GM23248 (cell line): ENCODE results near the gene NHSL1. TPM values are rescaled to one million over a fixed set of nuclear protein-coding genes. Genes with fewer than 3 reads are reported as not detected.

ENCODE experiments used
- DNase-seq: peaks from one replicate; pipeline ENCODE4 v3.0.0-alpha.2; 2015
- H2AFZ ChIP-seq: fragments of 200-600 bp; sonication (generic); 2 replicates; pipeline ENCODE4 v1.6.1; 2016; ENCODE audit warnings: antibody characterized with exemption
- H3F3A ChIP-seq: fragments of 200-600 bp; sonication (generic); 2 replicates; pipeline ENCODE4 v1.6.1; 2016; ENCODE audit warnings: mild to moderate bottlenecking, antibody characterized with exemption, mixed run types; ENCODE audit not compliant: insufficient read depth
- H3K27ac ChIP-seq: fragments of 200-600 bp; sonication (generic); 2 replicates; pipeline ENCODE4 v1.5.1; 2016; ENCODE audit warnings: mild to moderate bottlenecking
- H3K27me3 ChIP-seq: fragments of 200-600 bp; sonication (generic); replicated peaks from 2 replicates; pipeline ENCODE4 v1.6.1; 2016; ENCODE audit warnings: mild to moderate bottlenecking; ENCODE audit not compliant: insufficient read depth
- H3K36me3 ChIP-seq: fragments of 200-600 bp; sonication (generic); 2 replicates; pipeline ENCODE4 v1.6.1; 2016; ENCODE audit warnings: low read depth, mild to moderate bottlenecking
- H3K4me1 ChIP-seq: fragments of 200-600 bp; sonication (generic); 2 replicates; pipeline ENCODE4 v1.6.1; 2016; ENCODE audit warnings: mild to moderate bottlenecking; ENCODE audit not compliant: insufficient read depth
- H3K4me2 ChIP-seq: fragments of 200-600 bp; sonication (generic); one replicate; pipeline ENCODE4 v1.6.1; 2016; ENCODE audit warnings: mild to moderate bottlenecking; ENCODE audit not compliant: unreplicated experiment
- H3K4me3 ChIP-seq: fragments of 200-600 bp; sonication (generic); 2 replicates; pipeline ENCODE4 v1.5.1; 2016; ENCODE audit warnings: mild to moderate bottlenecking
- H3K79me2 ChIP-seq: fragments of 200-600 bp; sonication (generic); 2 replicates; pipeline ENCODE4 v1.6.1; 2016; ENCODE audit warnings: mild to moderate bottlenecking; ENCODE audit not compliant: insufficient read depth
- H3K9ac ChIP-seq: fragments of 200-600 bp; sonication (generic); 2 replicates; pipeline ENCODE4 v1.6.1; 2016; ENCODE audit warnings: mild to moderate bottlenecking
- H3K9me2 ChIP-seq: fragments of 200-600 bp; sonication (generic); 2 replicates; pipeline ENCODE4 v1.6.1; 2016; ENCODE audit warnings: mixed run types, mild to moderate bottlenecking, moderate library complexity; ENCODE audit not compliant: insufficient read depth
- H3K9me3 ChIP-seq: fragments of 200-600 bp; sonication (generic); one replicate; pipeline ENCODE4 v1.6.1; 2017; ENCODE audit warnings: low read depth
- H4K20me1 ChIP-seq: fragments of 200-600 bp; sonication (generic); 2 replicates; pipeline ENCODE4 v1.6.0; 2016; ENCODE audit not compliant: insufficient read depth
- EZH2 ChIP-seq: fragments of 200-600 bp; sonication (generic); IDR thresholded peaks from 2 replicates; pipeline ENCODE4 v1.6.1; 2018; ENCODE audit warnings: antibody characterized with exemption, mild to moderate bottlenecking; ENCODE audit not compliant: insufficient read depth, poor library complexity, severe bottlenecking
- EZH2phosphoT487 ChIP-seq: fragments of 200-600 bp; sonication (generic); IDR thresholded peaks from 2 replicates; pipeline ENCODE4 v1.6.1; 2018; ENCODE audit warnings: antibody characterized with exemption, moderate library complexity, mild to moderate bottlenecking, low read depth; ENCODE audit not compliant: insufficient read depth
- WGBS, 2 experiments: methylation state at CpG; one replicate each; pipeline ENCODE4 v1.1.6; 2015 to 2017; ENCODE audit warnings: low lambda C conversion rate in 2 of 2, low coverage in 1 of 2; ENCODE audit errors: missing lambda C conversion rate in 2 of 2; 5-methylcytosine and 5-hydroxymethylcytosine counted together
- in situ Hi-C: fragments of 300-500 bp; cut with MboI; formaldehyde crosslinking; loops from 2 replicates; pipeline ENCODE4 v1.15.0; 2020
- polyA plus RNA-seq: library from polyadenylated mRNA; unstranded; fragments of >200 nt; fragmentation: Nextera tagmentation; extraction: Ambion mirVana; gene quantifications from 2 replicates; pipeline ENCODE4 v1.2.1, GENCODE V29; 2016
- total RNA-seq: library from RNA; depleted of rRNA; stranded (reverse); fragments of >200 nt; shearing (Covaris generic); gene quantifications from 2 replicates; pipeline ENCODE4 v1.2.3, GENCODE V29; 2014

The NHSL1 gene
- total and polyA plus RNA-seq, 2 experiments from 2014 or later = 3.3 to 9.4 TPM

GRCh38 chr6:138418118-138418742, 81.1 kb downstream of the NHSL1 start:
- Histone ChIP-seq H3K4me2 (no peak overlapping the region), H3K27me3 (no peaks in the 10 kb centered on the region), H3K9me2 (no peaks in the 10 kb centered on the region), H3K27ac (no peak overlapping the region), H3K9ac (no peak overlapping the region), H3K4me1 (no peaks in the 10 kb centered on the region), H2AFZ (no peak overlapping the region), H3K36me3 (peaks cover 7% of the 10 kb centered on the region; the same call in 1 of the 2 replicates), H3F3A (no peaks in the 10 kb centered on the region), H3K9me3 (no peaks in the 10 kb centered on the region), H3K79me2 (no peaks in the 10 kb centered on the region), H3K4me3 (no peak overlapping the region), H4K20me1 (no peaks in the 10 kb centered on the region)
- in situ Hi-C loops = no loop called here
- DNase-seq = no peak
- WGBS, 2 experiments = 95 to 98% methylated on average over 3 of the region's 3 CpGs
- TF ChIP-seq EZH2 (no peak), EZH2phosphoT487 (no peak)

GRCh38 chr6:138417493-138418117, 81.7 kb downstream of the NHSL1 start:
- Histone ChIP-seq H3K9me3 (no peaks in the 10 kb centered on the region), H3K9me2 (no peaks in the 10 kb centered on the region), H3K4me3 (no peak overlapping the region), H4K20me1 (no peaks in the 10 kb centered on the region), H2AFZ (no peak overlapping the region), H3K27ac (no peak overlapping the region), H3K79me2 (no peaks in the 10 kb centered on the region), H3K9ac (no peak overlapping the region), H3F3A (no peaks in the 10 kb centered on the region), H3K4me1 (no peaks in the 10 kb centered on the region), H3K27me3 (no peaks in the 10 kb centered on the region), H3K36me3 (peaks cover 13% of the 10 kb centered on the region; the same call in 1 of the 2 replicates), H3K4me2 (no peak overlapping the region)
- 80 to 85% methylated on average over 3 of the region's 3 CpGs for whole genome bisulfite sequencing, 2 experiments
- no peak for TF ChIP-seq EZH2phosphoT487
- TF ChIP-seq EZH2 = no peak
- no peak for DNase-seq
- in situ Hi-C loops = no loop called here

- no peak for DNase-seq
- Histone ChIP-seq H3K4me2 (no peak overlapping the region), H3K36me3 (peaks cover 23% of the 10 kb centered on the region; the same call in 1 of the 2 replicates), H2AFZ (no peak overlapping the region), H4K20me1 (no peaks in the 10 kb centered on the region), H3K9ac (no peak overlapping the region), H3K4me3 (no peak overlapping the region), H3K4me1 (peaks cover 6% of the 10 kb centered on the region), H3K9me3 (no peaks in the 10 kb centered on the region), H3K79me2 (no peaks in the 10 kb centered on the region), H3K9me2 (no peaks in the 10 kb centered on the region), H3F3A (0 out of 2 replicates have a peak, but pooled peaks cover under 1% of the 10 kb centered on the region), H3K27me3 (no peaks in the 10 kb centered on the region), H3K27ac (no peak overlapping the region)
- in situ Hi-C loops = no loop called here
- 93% methylated on average over 4 of the region's 4 CpGs for WGBS, 2 experiments
- TF ChIP-seq EZH2 (no peak), EZH2phosphoT487 (no peak)
Measured at GRCh38 chr6:138416206-138416605, 83.1 kb downstream of the NHSL1 start.

GRCh38 chr6:138415125-138415524, 84.2 kb downstream of the NHSL1 start:
- no peak overlapping the region for H3K9ac ChIP-seq
- in situ Hi-C loops = no loop called here
- WGBS, 2 experiments = 82 to 86% methylated on average over 5 of the region's 5 CpGs

More at GRCh38 chr6:138415125-138415524, 84.2 kb downstream of the NHSL1 start:
- peaks cover 23% of the 10 kb centered on the region; the same call in 1 of the 2 replicates for H3K36me3 ChIP-seq
- H3K27ac ChIP-seq = no peak overlapping the region
- H3K4me1 ChIP-seq = peaks cover 17% of the 10 kb centered on the region
- no peak for DNase-seq
- H3K79me2 ChIP-seq = no peaks in the 10 kb centered on the region
- no peak for TF ChIP-seq EZH2
- no peaks in the 10 kb centered on the region for H4K20me1 ChIP-seq
- no peaks in the 10 kb centered on the region for H3K9me2 ChIP-seq
- H3F3A ChIP-seq = peaks cover 11% of the 10 kb centered on the region
- H3K4me2 ChIP-seq = no peak overlapping the region
- H2AFZ ChIP-seq = no peak overlapping the region
- no peaks in the 10 kb centered on the region for H3K9me3 ChIP-seq
- H3K4me3 ChIP-seq = no peak overlapping the region
- no peaks in the 10 kb centered on the region for H3K27me3 ChIP-seq
